ENCODE data around the gene CDK14.

The CDK14 gene

GRCh38 chr7:90660819-90661218 lies 64.7 kb downstream of the CDK14 start:
- H3K36me3 ChIP-seq = no peaks in the 10 kb centered on the region
- no peak overlapping the region for H3K4me3 ChIP-seq (ENCODE audit: low read depth in 1 of 2, low read length in 1 of 2)
- H3K4me1 ChIP-seq (ENCODE audit: control insufficient read depth in 1 of 2, insufficient read depth in 1 of 2, low read depth in 1 of 2, low read length in 1 of 2) = peaks cover 3% of the 10 kb centered on the region in 2 experiments
- TF ChIP-seq CTCF (IDR thresholded peaks at IDR 0.05) = no peak
- no peaks in the 10 kb centered on the region for H3K9me3 ChIP-seq
- no peak overlapping the region for H3K27ac ChIP-seq
- H3K27me3 ChIP-seq = no peaks in the 10 kb centered on the region

DNA sequence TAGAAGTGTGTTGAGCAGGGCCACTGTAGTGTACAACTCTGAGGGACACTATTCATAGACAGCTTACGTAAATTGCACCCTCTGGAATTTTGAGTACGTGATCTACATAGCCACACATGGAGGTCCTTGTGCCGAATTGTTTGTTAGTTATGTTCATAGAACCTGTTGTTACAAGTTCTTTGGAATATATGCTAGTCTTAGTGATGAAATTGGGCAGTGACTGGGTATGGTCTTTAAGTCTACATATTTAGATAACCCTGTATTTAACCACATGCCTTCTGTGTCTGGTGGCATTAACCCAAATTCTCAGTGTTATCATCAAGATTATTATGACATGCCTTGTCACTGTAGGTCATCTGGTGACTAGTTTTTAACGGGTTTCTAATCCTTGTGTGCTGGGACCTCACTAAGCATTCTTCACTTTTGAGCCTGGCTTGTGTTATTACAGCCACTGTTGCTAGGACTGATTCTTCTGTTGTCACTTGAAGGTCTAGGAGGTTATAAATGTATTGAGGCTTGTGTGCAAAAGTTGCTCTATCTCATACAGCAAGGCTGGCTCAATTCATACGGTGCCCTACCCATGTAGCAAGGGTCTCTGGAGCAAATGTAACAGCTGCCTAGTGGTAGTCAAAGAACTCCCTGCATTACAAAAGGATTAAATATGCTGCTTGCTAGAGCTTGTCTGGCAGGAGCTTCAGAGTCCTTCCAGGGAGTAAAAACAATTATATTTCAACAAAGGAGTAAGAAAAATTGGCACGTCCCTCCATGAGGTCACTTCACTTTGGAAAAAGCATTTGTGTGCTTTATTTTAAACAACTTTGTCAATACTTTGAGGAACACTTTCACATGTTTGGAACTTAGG lies 65.4 kb downstream of the CDK14 start:
- no peaks in the 10 kb centered on the region for H3K36me3 ChIP-seq
- H3K4me1 ChIP-seq (ENCODE audit: control insufficient read depth in 1 of 2, insufficient read depth in 1 of 2, low read depth in 1 of 2, low read length in 1 of 2) = peaks cover 0 to 5% of the 10 kb centered on the region in 2 experiments
- H3K4me3 ChIP-seq (ENCODE audit: low read depth in 1 of 2, low read length in 1 of 2) = no peak overlapping the region
- no peak for TF ChIP-seq CTCF (IDR thresholded peaks at IDR 0.05)
- H3K9me3 ChIP-seq = no peaks in the 10 kb centered on the region
- no peak overlapping the region for H3K27ac ChIP-seq
- H3K27me3 ChIP-seq = no peaks in the 10 kb centered on the region

- H3K27ac ChIP-seq = no peak overlapping the region
- H3K4me3 ChIP-seq (ENCODE audit: low read depth in 1 of 2, low read length in 1 of 2) = no peak overlapping the region
- no peak for TF ChIP-seq CTCF (IDR thresholded peaks at IDR 0.05)
- H3K9me3 ChIP-seq = no peaks in the 10 kb centered on the region
- H3K27me3 ChIP-seq = no peaks in the 10 kb centered on the region
- H3K4me1 ChIP-seq (ENCODE audit: control insufficient read depth in 1 of 2, insufficient read depth in 1 of 2, low read depth in 1 of 2, low read length in 1 of 2) = peaks cover 0 to 5% of the 10 kb centered on the region in 2 experiments
- no peaks in the 10 kb centered on the region for H3K36me3 ChIP-seq
Observed at GRCh38 chr7:90663176-90663575, 67.1 kb downstream of the CDK14 start.

DNA sequence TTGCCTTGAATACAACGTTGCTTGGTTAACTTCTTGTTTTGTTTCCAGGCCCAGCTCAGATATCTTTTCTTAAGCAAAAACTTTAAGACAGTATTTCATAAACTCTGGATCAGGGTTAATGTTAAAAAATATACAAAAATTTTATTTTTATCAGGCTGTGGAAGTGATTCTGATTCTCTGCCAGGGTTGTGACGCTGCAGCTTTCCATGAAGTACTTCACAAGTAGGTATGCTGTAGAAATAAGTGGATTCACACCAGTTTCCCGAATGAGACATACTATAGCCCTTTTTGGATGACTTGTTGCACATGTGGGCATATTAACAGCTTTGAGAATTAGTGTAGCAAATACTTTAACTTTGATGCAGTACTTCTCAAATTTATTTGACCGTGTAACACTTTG lies 70.1 kb downstream of the CDK14 start:
- H3K36me3 ChIP-seq = no peaks in the 10 kb centered on the region
- TF ChIP-seq CTCF (IDR thresholded peaks at IDR 0.05) = no peak
- peaks cover 0 to 5% of the 10 kb centered on the region in 2 experiments for H3K4me1 ChIP-seq (ENCODE audit: control insufficient read depth in 1 of 2, insufficient read depth in 1 of 2, low read depth in 1 of 2, low read length in 1 of 2)
- H3K27me3 ChIP-seq = no peaks in the 10 kb centered on the region
- H3K27ac ChIP-seq = no peak overlapping the region
- H3K9me3 ChIP-seq = no peaks in the 10 kb centered on the region
- no peak overlapping the region for H3K4me3 ChIP-seq (ENCODE audit: low read depth in 1 of 2, low read length in 1 of 2)

- no peak overlapping the region for H3K4me3 ChIP-seq (ENCODE audit: low read depth in 1 of 2, low read length in 1 of 2)
- no peaks in the 10 kb centered on the region for H3K36me3 ChIP-seq
- no peaks in the 10 kb centered on the region for H3K27me3 ChIP-seq
- peaks cover 0 to 5% of the 10 kb centered on the region in 2 experiments for H3K4me1 ChIP-seq (ENCODE audit: control insufficient read depth in 1 of 2, insufficient read depth in 1 of 2, low read depth in 1 of 2, low read length in 1 of 2)
- no peak overlapping the region for H3K27ac ChIP-seq
- H3K9me3 ChIP-seq = no peaks in the 10 kb centered on the region
- no peak for TF ChIP-seq CTCF (IDR thresholded peaks at IDR 0.05)
Observed at GRCh38 chr7:90668992-90669391, 72.9 kb downstream of the CDK14 start.

Measured in neutrophil (primary cell).